Activated CD4-positive, alpha-beta T cell treated with anti-CD3 and anti-CD28 coated beads for 36 hours (primary cell): ENCODE data around the gene HDAC6. TPM values are rescaled to one million over a fixed set of nuclear protein-coding genes. Genes with fewer than 3 reads are reported as not detected.
A peak's percentile ranks its signal among the peaks of the same experiment; 100 is the strongest.

Experiments used
- ATAC-seq: fragments of 200-7000 bp; cut with Tn5 transposase; one replicate; pipeline ENCODE4 v1.10.0; 2021; ENCODE audit warnings: mild to moderate bottlenecking, moderate library complexity
- CTCF ChIA-PET: fragments of 350-600 bp; sonication (Branson Sonifier 250); formaldehyde crosslinking; loops from one replicate; lab custom pipeline; 2021; ENCODE audit warnings: antibody characterized with exemption; lab: Charles Lee
- POLR2A ChIA-PET: fragments of 350-600 bp; sonication (Branson Sonifier 250); formaldehyde crosslinking; loops from one replicate; lab custom pipeline; 2021; ENCODE audit warnings: antibody characterized with exemption, inconsistent platforms; lab: Charles Lee
- DNase-seq: peaks from one replicate; pipeline ENCODE4 v3.0.0-alpha.2; 2020
- H3K27ac Mint-ChIP-seq: one replicate; pipeline ENCODE4 v1.8.0; 2021; ENCODE audit warnings: mixed read lengths
- H3K27me3 Mint-ChIP-seq: one replicate; pipeline ENCODE4 v1.8.0; 2021; ENCODE audit warnings: mixed read lengths
- H3K36me3 Mint-ChIP-seq: one replicate; pipeline ENCODE4 v1.8.0; 2021; ENCODE audit warnings: low read depth, mixed read lengths
- H3K4me1 Mint-ChIP-seq: one replicate; pipeline ENCODE4 v1.8.0; 2021; ENCODE audit warnings: mixed read lengths
- H3K4me3 Mint-ChIP-seq: one replicate; pipeline ENCODE4 v1.8.0; 2021; ENCODE audit warnings: mild to moderate bottlenecking, moderate library complexity, mixed read lengths
- H3K9me3 Mint-ChIP-seq: one replicate; pipeline ENCODE4 v1.8.0; 2021; ENCODE audit warnings: low read depth, mixed read lengths
- intact Hi-C, 2 experiments: fragments of 100-400 bp; cut with DNase I in 1 of 2; cut with micrococcal nuclease in 1 of 2; formaldehyde crosslinking; loops; one replicate each; pipeline versions ENCODE4 v1.14.2 to v1.15.1; 2022 to 2024; cut with DNase I, micrococcal nuclease
- total RNA-seq, 2 experiments: library from RNA; stranded (reverse); gene quantifications; one replicate each; pipeline ENCODE4 v1.2.3, GENCODE V29; 2021

Gene HDAC6
- total RNA-seq, result 10 to 100 TPM; 59.2 to 69.7 TPM

DNA sequence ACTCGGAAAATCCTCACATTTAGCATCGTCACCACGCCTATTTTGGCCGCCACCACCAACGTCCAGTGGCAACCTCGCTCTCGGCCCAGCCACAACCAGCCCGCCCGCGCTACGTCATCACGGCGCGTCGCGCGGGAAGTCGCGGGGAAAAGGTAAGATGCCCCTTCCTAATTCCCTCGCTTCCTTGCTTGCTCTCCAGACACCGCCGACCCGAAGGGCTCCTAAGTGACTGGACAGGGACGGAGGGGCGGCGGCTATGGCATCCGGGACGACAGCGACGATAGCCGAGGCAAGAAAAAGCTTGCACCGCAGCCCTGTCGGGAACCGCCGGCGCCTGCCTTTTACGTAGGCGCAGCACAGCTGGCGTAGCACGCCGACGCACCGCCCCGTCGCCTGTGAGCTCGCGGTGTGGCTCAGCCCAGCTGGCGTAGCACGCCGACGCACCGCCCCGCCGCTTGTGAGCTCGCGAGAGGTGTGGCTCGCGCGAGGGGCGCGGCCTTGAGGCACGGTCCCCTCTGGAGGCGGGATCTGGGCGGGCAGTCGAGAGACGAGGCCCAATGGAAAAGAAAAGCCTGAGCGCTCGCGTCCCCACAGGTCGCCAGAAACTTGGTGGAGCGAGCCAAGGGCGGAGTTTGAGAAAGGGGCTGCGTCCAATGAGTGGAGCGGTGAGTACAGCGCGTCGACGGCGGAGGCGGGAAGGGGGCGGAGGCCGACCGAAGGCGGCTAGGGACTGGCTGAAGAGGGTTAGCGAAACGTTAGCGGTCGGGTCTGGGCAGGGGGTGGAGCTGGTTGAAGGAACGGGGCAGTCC is at the start of gene HDAC6:
TSS of gene HDAC6 (plus strand) at position 788 of the 809 bp plus-strand sequence. CDS start 626 bp downstream, outside the sequence.
- intact Hi-C loops, result loop anchor here (1.0 to 10.0 kb wide), 23 partner anchors 64 to 1147 kb away; partner anchors contain the start of genes PIM2 (in 2 of the 2), SUV39H1 (in 2 of the 2), EBP (in 1 of the 2) and ELK1 (in 1 of the 2)
- peak within 1 kb of the TSS; percentile 98 for H3K27ac Mint-ChIP-seq
- DNase-seq (peak; percentile 96), ATAC-seq (peak; percentile 89)
- ChIA-PET CTCF (interaction anchor here (0.5 kb wide), 1 partner anchor 1945 kb away, joined by 4 read pairs; no protein-coding TSS in a partner anchor), POLR2A (interaction anchor here (1.0 to 1.4 kb wide), 3 partner anchors 64 to 280 kb away, joined by 3 to 8 read pairs (median 4); partner anchors contain the start of gene EBP)
- H3K4me3 Mint-ChIP-seq, result peak within 1 kb of the TSS; percentile 90
- H3K4me1 Mint-ChIP-seq, result peaks cover 15% of the 10 kb centered on the region
- H3K27me3 Mint-ChIP-seq, result no peaks in the 10 kb centered on the region
- H3K9me3 Mint-ChIP-seq, result no peaks in the 10 kb centered on the region
- H3K36me3 Mint-ChIP-seq, result peaks cover 7% of the 10 kb centered on the region

DNA sequence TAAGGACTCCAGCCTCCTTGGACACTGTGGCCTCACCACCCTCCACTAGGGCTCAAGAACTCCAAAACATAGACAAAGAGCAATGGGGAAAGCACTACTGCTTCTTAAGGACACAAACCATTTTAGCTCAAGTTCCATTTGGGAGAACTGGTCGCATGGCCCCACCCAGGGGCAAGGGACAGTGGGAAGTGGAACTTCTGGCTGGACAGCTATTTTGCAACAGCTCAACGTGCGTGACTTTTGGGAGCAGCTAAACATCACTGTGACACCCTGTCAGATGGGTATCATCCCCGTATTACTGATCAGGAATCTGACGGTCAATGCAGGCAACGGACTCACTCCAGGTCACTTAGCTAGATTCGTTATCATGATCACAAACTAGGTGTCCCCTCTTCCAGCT is 49.4 kb upstream of the HDAC6 start:
- DNase-seq, result no peak
- POLR2A ChIA-PET, result interaction anchor here (0.7 kb wide), 1 partner anchor 185 kb away, joined by 3 read pairs; no protein-coding TSS in a partner anchor
- intact Hi-C loops, result no loop called here
- no peaks in the 10 kb centered on the region for H3K36me3 Mint-ChIP-seq
- no peaks in the 10 kb centered on the region for H3K27me3 Mint-ChIP-seq
- peaks cover 7% of the 10 kb centered on the region for H3K4me1 Mint-ChIP-seq
- no peak overlapping the region for H3K27ac Mint-ChIP-seq
- no peak overlapping the region for H3K4me3 Mint-ChIP-seq
- H3K9me3 Mint-ChIP-seq, result no peaks in the 10 kb centered on the region
- ATAC-seq, result no peak
- CTCF ChIA-PET, result interaction anchor here (0.8 to 1.3 kb wide), 2 partner anchors 11 to 138 kb away, joined by 3 read pairs; no protein-coding TSS in a partner anchor

DNA sequence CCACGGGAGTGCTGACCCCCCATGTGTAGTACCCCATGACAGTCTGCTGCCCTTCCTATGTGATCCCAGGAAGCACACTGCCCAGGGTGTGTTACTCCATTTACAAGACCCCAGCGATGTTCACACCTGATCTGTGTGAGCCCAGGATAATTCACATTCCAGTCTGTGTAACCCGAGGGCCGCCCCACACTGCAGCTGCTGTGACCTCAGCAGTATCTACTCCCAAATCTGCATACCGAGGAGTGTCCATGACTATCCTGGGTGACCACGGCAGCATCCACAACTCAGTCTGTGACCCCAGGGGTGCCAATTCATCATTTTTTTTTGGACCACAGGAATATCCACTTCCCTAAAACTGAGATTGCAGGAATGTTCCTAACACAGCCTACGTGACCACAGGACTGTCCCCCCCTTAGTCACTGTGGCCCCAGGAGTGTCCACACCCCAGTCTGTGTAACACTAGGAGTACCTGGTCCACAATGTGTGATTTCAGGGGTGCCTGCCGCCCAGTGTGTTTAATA is 48.1 kb upstream of the HDAC6 start:
- no peaks in the 10 kb centered on the region for H3K36me3 Mint-ChIP-seq

DNA sequence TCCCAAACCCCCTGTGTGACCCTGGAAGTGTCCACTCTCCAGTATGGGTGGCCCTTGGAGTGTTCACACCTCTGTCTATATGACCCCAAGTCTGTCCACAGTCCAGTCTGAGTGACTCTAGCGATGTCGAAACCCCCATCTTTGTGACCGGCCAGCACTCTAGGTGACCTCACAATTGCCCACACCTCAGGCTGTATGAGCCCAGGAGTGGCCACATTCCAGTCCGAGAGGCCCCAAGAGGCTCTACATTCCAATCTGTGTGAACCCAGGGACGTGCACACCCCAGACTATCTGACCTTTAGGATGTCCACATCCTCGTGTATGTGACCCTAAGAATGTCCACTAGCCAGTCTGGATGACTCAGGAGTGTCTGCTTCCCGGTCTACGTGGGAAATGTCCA is 47.6 kb upstream of the HDAC6 start:
- intact Hi-C loops, result no loop called here

More for the DNA sequence above, 48.1 kb upstream of the HDAC6 start:
- Mint-ChIP-seq H3K9me3 (no peaks in the 10 kb centered on the region), H3K4me1 (peaks cover 7% of the 10 kb centered on the region), H3K4me3 (no peak overlapping the region), H3K27ac (no peak overlapping the region), H3K27me3 (no peaks in the 10 kb centered on the region)
- no peak for ATAC-seq
- ChIA-PET POLR2A (no interaction called here), CTCF (no interaction called here)
- intact Hi-C loops, result no loop called here
- DNase-seq, result no peak

DNA sequence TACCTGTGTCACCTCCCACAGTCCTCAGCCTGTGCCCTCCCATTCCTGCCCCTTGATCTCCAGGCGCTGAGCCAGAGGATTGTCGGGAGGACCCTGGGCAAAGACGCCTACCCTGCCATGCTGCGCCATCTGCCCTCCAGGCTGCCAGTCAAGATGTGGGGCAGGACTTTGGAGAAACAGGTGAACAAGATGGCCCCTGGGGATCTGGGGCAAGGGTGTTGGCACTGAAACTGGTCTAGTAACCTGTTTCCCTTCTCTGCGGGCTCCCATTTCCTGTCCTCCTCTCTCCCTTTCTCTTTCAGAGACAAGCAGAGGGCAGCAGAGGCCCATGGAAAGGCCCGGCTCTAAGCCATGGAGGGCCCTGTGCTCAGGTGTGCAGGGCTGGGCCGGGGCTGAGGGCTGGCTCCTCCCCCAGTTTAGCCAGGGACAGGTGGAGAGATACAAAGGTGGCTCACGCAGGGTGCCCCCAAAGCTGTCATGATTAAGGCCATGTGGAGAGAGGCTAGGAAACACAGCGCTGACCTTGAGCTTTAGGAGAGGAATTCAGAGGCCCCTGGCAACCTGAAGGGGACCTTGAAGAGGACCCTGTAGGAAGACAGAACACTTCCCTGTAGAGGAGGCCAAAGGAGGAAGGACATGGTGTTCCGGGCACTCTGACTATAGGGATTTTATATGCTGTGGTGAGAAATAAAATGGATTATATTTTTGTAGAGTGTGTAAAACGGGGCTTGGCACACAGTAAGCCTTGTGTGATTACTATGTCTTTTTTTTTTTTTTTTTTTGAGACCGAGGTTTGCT is 40.0 kb upstream of the HDAC6 start, which contains the start of gene GLOD5:
TSS of gene GLOD5 (plus strand) at position 74 of the 798 bp plus-strand sequence. CDS start at position 118, 44 bp downstream.
- no peak within 1 kb of the TSS for H3K4me3 Mint-ChIP-seq
- H3K4me1 Mint-ChIP-seq, result peaks cover 3% of the 10 kb centered on the region
- DNase-seq, result peak; percentile 43
- ATAC-seq, result peak; percentile 83
- H3K27me3 Mint-ChIP-seq, result no peaks in the 10 kb centered on the region
- intact Hi-C loops, result no loop called here
- CTCF ChIA-PET, result no interaction called here
- no peaks in the 10 kb centered on the region for H3K9me3 Mint-ChIP-seq
- no peak within 1 kb of the TSS for H3K27ac Mint-ChIP-seq
- POLR2A ChIA-PET, result no interaction called here
- no peaks in the 10 kb centered on the region for H3K36me3 Mint-ChIP-seq

More for the DNA sequence above, 47.6 kb upstream of the HDAC6 start:
- no peak overlapping the region for H3K27ac Mint-ChIP-seq
- POLR2A ChIA-PET, result no interaction called here
- CTCF ChIA-PET, result no interaction called here
- no peaks in the 10 kb centered on the region for H3K9me3 Mint-ChIP-seq
- no peaks in the 10 kb centered on the region for H3K36me3 Mint-ChIP-seq
- no peaks in the 10 kb centered on the region for H3K27me3 Mint-ChIP-seq
- H3K4me3 Mint-ChIP-seq, result no peak overlapping the region
- DNase-seq (no peak), ATAC-seq (no peak)
- peaks cover 7% of the 10 kb centered on the region for H3K4me1 Mint-ChIP-seq

DNA sequence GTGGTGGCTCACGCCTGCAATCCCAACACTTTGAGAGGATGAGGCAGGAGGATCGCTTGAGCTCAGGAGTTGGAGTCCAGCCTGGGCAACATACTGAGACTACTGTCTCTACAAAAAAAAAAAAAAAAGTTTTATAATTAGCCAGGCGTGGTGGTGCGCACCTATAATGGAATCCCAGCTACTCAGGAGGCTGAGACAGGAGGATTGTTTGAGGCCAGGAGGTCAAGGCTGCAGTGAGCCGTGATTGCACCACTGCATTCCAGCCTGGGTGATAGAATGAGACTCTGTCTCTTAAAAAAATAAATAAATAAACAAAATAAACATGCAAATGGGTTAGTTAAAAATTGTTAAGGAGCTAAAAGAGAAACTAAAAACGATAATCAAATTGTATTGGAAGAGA is 32.6 kb upstream of the HDAC6 start:
- POLR2A ChIA-PET, result no interaction called here

DNA sequence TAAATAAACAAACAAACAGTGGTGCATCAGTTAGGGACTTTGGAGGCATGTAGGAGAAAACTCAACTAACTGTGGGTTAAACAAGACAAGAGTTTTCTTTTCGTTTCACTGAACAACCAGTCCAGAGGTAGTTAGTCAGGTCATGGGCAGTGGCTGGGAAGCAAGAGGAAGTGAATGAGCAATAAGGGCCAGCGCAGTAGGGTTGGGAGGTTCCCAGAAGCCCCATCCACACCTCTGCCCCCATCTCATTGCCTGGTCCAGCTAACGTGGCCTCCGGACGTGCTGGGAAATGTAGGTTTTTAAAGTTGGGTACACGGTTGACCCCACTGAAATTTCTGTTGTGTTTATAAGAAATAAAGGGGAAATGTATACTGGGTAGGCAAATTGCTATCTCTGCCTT is 31.6 kb upstream of the HDAC6 start:
- ATAC-seq, result no peak
- DNase-seq, result no peak
- intact Hi-C loops, result no loop called here
- H3K27me3 Mint-ChIP-seq, result no peaks in the 10 kb centered on the region
- ChIA-PET CTCF (no interaction called here), POLR2A (no interaction called here)
- no peaks in the 10 kb centered on the region for H3K9me3 Mint-ChIP-seq
- H3K36me3 Mint-ChIP-seq, result no peaks in the 10 kb centered on the region
- H3K4me3 Mint-ChIP-seq, result no peak overlapping the region
- H3K4me1 Mint-ChIP-seq, result no peaks in the 10 kb centered on the region
- no peak overlapping the region for H3K27ac Mint-ChIP-seq

More for the DNA sequence above, 32.6 kb upstream of the HDAC6 start:
- DNase-seq (no peak), ATAC-seq (no peak)
- CTCF ChIA-PET, result interaction anchor here (0.6 kb wide), 1 partner anchor 127 kb away, joined by 3 read pairs; no protein-coding TSS in a partner anchor
- Mint-ChIP-seq H3K36me3 (no peaks in the 10 kb centered on the region), H3K27ac (no peak overlapping the region), H3K4me3 (no peak overlapping the region), H3K27me3 (no peaks in the 10 kb centered on the region), H3K4me1 (no peaks in the 10 kb centered on the region), H3K9me3 (no peaks in the 10 kb centered on the region)
- intact Hi-C loops, result no loop called here

DNA sequence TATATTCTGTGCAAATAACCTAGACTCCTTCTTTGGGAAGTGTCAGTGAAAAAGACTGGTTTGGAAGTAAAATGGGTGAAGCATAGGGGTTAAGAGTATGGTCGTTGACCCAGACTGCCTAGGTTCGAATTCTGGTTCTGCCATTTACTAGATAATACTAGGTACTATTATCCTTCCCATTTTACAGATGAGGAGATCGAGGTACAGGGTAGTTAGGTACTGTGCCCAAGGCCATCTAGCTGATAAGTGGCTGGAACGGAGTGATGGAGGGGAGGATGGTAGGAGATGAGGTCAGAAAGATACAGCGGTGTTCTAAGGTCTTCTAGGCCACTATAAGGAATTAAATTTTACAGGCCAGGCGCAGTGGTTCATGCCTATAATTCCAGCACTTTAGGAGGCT is 29.3 kb upstream of the HDAC6 start:
- H3K27ac Mint-ChIP-seq, result no peak overlapping the region
- no peaks in the 10 kb centered on the region for H3K9me3 Mint-ChIP-seq
- no peaks in the 10 kb centered on the region for H3K4me1 Mint-ChIP-seq
- POLR2A ChIA-PET, result no interaction called here
- no peaks in the 10 kb centered on the region for H3K36me3 Mint-ChIP-seq
- no peak for DNase-seq
- H3K27me3 Mint-ChIP-seq, result no peaks in the 10 kb centered on the region
- no peak for ATAC-seq
- H3K4me3 Mint-ChIP-seq, result no peak overlapping the region
- intact Hi-C loops, result no loop called here
- CTCF ChIA-PET, result no interaction called here

DNA sequence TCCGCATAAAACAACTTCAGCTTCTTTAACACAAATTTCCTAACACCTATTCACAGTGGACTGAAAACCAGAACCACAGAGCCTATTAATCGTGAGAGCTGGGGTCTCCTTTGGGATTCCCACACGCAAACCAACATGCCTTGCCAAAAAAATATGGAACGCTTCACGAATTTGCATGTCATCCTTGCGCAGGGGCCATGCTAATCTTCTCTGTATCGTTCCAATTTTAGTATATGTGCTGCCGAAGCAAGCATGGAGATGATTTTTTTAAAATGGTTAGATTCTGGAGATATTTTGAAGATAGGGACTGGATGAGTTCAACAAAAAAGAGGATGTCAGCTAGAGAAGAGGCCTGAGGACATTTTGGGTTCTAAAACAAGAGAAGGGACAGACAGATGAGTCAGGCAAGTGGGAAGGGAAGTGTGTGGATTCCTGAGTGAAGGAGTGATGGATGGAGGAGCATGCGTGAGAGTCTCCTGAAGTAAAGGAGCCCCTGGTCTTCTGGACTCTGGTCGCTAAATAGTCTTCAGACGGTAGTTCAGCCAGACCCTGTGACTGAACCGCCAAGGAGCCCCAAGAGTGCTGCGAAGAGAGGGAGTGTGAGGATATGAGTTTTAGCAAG is 24.9 kb upstream of the HDAC6 start:
- ATAC-seq, result no peak
- no peak overlapping the region for H3K27ac Mint-ChIP-seq
- H3K36me3 Mint-ChIP-seq, result no peaks in the 10 kb centered on the region
- ChIA-PET POLR2A (no interaction called here), CTCF (interaction anchor here (1.0 kb wide), 1 partner anchor 91 kb away, joined by 3 read pairs; no protein-coding TSS in a partner anchor)
- no peaks in the 10 kb centered on the region for H3K9me3 Mint-ChIP-seq
- no peaks in the 10 kb centered on the region for H3K4me1 Mint-ChIP-seq
- H3K27me3 Mint-ChIP-seq, result no peaks in the 10 kb centered on the region
- DNase-seq, result no peak
- intact Hi-C loops, result no loop called here
- no peak overlapping the region for H3K4me3 Mint-ChIP-seq

DNA sequence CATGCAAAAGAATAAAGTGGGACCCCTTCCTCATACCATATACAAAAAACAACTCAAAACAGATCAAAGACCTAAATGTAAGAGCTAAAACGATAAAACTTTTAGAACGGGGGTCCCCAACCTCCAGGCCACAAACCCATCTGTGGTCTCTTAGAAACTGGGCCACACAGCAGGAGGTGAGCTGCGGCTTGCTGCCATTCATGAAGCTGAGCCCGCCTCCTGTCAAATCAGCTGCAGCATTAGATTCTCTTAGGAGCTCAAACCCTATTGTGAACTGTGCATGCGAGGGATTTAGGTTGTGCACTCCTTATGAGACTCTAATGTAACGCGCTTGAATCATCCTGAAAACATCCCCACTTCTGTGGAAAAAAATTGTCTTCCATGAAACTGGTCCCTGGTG is 22.5 kb upstream of the HDAC6 start:
- no peak overlapping the region for H3K4me3 Mint-ChIP-seq
- ChIA-PET POLR2A (interaction anchor here (0.7 to 1.4 kb wide), 2 partner anchors 103 to 434 kb away, joined by 3 to 4 read pairs; no protein-coding TSS in a partner anchor), CTCF (no interaction called here)
- intact Hi-C loops, result no loop called here
- no peaks in the 10 kb centered on the region for H3K4me1 Mint-ChIP-seq
- H3K36me3 Mint-ChIP-seq, result no peaks in the 10 kb centered on the region
- no peak overlapping the region for H3K27ac Mint-ChIP-seq
- H3K27me3 Mint-ChIP-seq, result no peaks in the 10 kb centered on the region
- H3K9me3 Mint-ChIP-seq, result no peaks in the 10 kb centered on the region
- no peak for ATAC-seq
- DNase-seq, result no peak

DNA sequence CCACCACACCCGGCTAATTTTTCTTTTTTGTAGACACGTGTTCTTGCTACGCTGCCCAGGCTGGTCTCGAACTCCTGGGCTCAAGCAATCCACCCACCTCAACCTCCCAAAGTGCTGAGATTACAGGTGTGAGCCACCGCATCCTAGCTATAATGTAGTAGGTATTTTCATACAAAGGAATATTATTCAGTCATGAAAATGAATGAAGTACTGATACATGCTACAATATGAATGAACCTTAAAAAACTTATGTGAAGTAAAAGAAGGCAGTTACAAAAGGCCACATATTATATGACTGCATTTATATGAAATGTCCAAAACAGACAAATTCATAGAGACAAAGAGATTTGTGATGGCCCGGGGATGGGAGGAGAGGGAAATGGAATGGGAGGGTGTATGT is 20.2 kb upstream of the HDAC6 start:
- POLR2A ChIA-PET, result no interaction called here
- Mint-ChIP-seq H3K36me3 (no peaks in the 10 kb centered on the region), H3K9me3 (no peaks in the 10 kb centered on the region)

More for the DNA sequence above, 20.2 kb upstream of the HDAC6 start:
- CTCF ChIA-PET, result no interaction called here
- Mint-ChIP-seq H3K27me3 (no peaks in the 10 kb centered on the region), H3K4me3 (no peak overlapping the region), H3K4me1 (no peaks in the 10 kb centered on the region), H3K27ac (no peak overlapping the region)
- ATAC-seq (no peak), DNase-seq (no peak)
- intact Hi-C loops, result no loop called here
